ENCODE results near the gene PLA2G2A. TPM values are rescaled to one million over a fixed set of nuclear protein-coding genes. Genes with fewer than 3 reads are reported as not detected.

PLA2G2A gene
- total RNA-seq, 1 donor from 2014 or later, result 128 TPM

DNA sequence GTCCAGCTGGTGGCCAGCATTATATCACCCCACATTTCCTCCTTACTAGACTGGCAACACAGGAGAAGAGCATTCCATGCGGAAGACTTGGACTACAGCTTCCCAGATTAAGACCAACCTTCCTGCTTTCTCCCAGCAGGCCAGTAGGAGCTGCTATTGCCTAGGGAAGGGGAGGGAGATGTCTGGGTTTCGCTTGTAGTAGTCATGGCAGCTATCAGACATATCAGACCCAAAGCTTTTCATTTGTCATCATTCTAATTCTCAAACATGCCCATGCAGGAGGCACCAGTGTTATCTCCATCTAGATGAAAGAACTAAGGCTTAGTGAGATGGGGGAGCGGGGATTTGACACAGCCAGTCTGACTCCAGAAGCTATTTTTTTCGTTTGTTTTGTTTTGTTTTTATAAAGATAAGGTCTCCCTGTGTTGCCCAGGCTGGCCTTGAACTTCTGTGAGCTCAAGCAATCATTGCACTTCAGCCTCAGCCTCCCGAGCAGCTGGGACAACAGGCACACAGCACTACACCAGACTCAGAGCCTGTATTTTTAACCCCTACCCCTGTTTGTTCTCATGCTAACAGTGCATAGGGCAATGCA, 4.5 kb downstream of the PLA2G2A start:
- DNase-seq (ENCODE audit: low spot score) (peak; percentile 55), ATAC-seq (peak; percentile 90)

- ATAC-seq (no peak), DNase-seq (ENCODE audit: low spot score) (no peak)
Observed at GRCh38 chr1:19973616-19974015, 5.8 kb downstream of the PLA2G2A start.

GRCh38 chr1:19971664-19972063, 7.8 kb downstream of the PLA2G2A start:
- no peak for DNase-seq (ENCODE audit: low spot score)
- no peak for ATAC-seq

GRCh38 chr1:19969898-19970660, 9.3 kb downstream of the PLA2G2A start:
- DNase-seq (ENCODE audit: low spot score), result peak; percentile 24
- no peak for ATAC-seq

DNA sequence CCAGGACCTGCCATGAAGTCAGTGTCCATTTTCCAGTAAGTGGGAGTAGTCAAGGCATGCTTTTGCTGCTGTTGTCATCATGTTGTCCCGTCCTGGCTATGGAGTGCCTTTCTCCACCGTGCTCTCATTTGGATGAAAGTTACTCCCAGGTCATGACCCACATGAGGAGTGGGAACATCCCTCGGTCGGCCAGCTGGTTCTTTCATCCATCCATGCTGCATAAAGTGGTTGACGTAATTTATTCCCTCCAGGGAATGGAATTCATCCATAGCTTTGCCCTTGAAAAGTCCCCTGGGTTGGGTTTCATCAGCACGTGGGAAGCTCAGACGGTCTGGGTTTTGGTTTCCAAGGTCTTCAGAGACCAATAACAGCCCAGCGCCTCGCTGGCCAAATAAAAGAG, 11.6 kb downstream of the PLA2G2A start:
- DNase-seq (ENCODE audit: low spot score) (no peak), ATAC-seq (no peak)

GRCh38 chr1:19964542-19964941, 14.9 kb downstream of the PLA2G2A start:
- ATAC-seq, result no peak
- no peak for DNase-seq (ENCODE audit: low spot score)

DNA sequence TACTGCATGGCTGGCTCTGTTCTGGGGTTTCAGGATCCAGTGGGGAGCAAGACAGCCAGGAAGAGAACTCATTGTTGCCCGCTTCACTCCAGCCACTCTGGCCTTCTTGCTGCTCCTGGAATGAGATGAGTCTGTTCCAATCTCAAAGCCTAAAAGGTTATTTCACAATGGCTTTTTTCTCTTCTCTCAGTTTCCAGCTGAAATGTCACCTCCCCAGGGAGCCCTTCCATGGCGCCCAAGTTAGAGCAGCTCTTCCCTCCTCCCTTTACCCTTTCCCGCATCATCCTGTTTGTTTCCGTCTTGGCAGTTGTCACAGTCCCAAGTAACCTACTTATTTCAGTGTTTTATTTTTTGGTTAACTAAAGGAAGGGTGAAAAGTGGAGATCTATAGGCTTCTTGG, 15.8 kb downstream of the PLA2G2A start:
- DNase-seq (ENCODE audit: low spot score), result no peak

DNA sequence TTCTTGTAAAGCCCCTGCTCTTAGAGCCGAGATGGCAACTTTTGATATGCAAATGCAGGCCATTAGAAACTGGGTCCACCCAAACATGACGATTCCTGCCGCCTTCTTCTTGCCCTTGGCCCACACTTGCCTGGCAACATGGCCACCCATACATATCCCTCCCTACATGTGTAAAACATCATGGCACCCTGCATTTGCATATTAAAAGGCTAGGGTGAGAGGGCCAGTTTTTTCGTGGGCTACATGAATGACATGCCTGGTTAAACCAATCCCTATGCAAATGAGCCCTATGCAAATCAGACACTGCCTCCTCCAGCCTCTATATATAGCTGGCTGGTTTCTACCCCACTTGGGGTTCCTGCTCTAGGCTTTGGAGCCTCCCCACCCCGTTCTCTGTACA, 18.8 kb downstream of the PLA2G2A start:
- no peak for DNase-seq (ENCODE audit: low spot score)
- ATAC-seq, result no peak

More for the DNA sequence above, 15.8 kb downstream of the PLA2G2A start:
- no peak for ATAC-seq

GRCh38 chr1:19957779-19958178, 21.6 kb downstream of the PLA2G2A start:
- ATAC-seq (no peak), DNase-seq (ENCODE audit: low spot score) (no peak)

- DNase-seq (ENCODE audit: low spot score), result no peak
Observed at GRCh38 chr1:19955534-19956170, 23.8 kb downstream of the PLA2G2A start.

DNA sequence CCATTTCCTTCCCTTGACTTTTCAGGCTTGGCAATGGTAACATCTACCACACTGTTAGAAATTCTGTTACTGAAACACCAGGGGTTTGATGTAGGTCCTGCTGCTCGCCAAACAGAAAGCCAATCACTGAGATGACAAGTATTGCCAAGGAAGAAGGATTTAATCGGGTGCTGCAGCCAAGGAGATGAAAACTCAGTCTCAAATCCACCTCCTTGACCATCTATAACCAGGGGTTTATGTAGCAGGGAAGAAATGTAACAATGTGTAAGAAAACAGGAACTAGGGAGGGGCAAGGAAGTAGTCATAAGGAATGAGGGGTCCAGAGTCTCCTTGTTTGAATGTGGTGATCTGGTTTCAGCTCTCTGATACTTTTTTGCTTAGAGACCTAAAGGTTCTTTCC, 25.4 kb downstream of the PLA2G2A start:
- ATAC-seq, result no peak
- no peak for DNase-seq (ENCODE audit: low spot score)

More at GRCh38 chr1:19955534-19956170, 23.8 kb downstream of the PLA2G2A start:
- ATAC-seq, result no peak

GRCh38 chr1:19949016-19949415, 30.4 kb downstream of the PLA2G2A start:
- no peak for DNase-seq (ENCODE audit: low spot score)
- no peak for ATAC-seq

DNA sequence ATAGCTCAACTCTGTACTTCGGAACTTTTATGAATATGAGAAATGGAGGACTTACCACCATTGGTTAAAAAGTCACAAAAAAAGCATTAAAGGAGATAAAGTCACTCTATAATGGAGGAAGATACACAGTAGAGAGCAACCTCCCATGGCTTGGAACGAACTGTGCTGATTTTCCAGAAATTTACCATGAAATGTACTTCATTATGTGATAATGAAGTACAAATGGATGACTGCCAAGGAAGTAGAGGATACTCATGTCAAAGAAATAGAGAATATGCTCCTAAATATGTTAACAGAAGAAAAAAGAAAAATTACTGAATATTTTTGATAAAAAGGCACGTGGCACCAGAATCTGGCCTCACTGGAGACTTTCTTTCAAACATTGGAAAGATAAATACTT, 32.4 kb downstream of the PLA2G2A start:
- DNase-seq (ENCODE audit: low spot score) (no peak), ATAC-seq (no peak)

DNA sequence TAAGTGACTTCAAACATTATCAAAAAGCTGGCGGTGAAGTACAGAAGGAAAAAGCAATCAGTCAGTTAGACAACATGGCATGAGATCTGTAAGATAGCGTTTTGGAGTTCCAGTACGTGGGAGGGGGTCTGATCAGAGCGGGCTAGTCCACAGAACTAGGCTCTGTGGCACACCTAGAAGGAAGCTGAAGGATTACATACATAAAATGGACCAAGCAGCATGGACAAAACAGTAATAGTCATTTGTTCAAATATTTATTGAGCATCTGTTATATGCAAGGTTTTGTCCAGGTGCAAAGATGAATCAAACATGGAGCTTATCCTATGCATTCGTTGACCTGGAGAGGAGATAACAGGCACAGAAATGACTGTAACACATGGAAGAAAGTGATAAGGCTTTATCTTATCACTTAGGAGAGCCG, 33.1 kb downstream of the PLA2G2A start:
- no peak for ATAC-seq
- no peak for DNase-seq (ENCODE audit: low spot score)

DNA sequence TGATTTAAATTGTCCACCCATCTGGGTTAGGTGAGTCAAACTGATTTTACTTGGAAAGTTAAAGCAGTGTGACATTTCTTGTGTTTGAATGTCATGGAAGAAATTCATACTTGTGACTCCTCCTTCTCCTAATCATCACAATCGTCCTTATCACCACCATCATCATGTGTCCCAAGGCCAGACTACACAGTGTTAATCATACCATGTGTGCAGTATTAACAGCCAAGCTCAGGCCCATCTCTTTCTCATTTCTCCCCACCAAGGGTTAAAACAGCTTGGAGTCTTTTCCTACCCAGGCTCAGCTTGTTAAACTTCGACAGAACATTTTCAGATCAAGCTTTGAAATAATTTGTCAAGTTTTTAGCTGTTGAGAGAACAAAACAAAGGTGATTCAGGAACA, 33.5 kb downstream of the PLA2G2A start:
- ATAC-seq, result no peak
- no peak for DNase-seq (ENCODE audit: low spot score)

GRCh38 chr1:19942657-19943056, 36.8 kb downstream of the PLA2G2A start:
- no peak for ATAC-seq
- no peak for DNase-seq (ENCODE audit: low spot score)

DNA sequence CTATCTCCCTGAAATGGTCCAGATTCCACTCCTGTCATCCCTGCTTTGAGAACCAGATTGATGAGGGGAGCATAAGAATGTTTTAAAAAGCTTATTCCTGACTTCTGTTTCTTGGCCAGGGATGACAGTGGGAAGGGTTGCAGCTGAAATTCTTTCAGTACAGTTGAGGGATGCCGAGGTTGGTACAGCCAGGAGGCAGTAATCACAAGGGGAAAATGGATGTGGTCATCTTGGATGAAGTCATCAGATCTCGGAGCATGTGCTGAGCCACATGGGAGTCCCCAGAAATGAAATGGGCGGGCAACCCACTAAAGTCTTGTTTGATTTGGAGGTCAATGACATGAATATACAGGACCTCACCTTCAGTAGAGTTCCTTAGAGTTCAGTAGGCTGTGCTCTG, 37.3 kb downstream of the PLA2G2A start:
- no peak for ATAC-seq
- no peak for DNase-seq (ENCODE audit: low spot score)

GRCh38 chr1:19941206-19941568, 38.2 kb downstream of the PLA2G2A start:
- no peak for DNase-seq (ENCODE audit: low spot score)
- ATAC-seq, result no peak

GRCh38 chr1:19940486-19941205, 38.8 kb downstream of the PLA2G2A start:
- DNase-seq (ENCODE audit: low spot score) (no peak), ATAC-seq (no peak)

DNA sequence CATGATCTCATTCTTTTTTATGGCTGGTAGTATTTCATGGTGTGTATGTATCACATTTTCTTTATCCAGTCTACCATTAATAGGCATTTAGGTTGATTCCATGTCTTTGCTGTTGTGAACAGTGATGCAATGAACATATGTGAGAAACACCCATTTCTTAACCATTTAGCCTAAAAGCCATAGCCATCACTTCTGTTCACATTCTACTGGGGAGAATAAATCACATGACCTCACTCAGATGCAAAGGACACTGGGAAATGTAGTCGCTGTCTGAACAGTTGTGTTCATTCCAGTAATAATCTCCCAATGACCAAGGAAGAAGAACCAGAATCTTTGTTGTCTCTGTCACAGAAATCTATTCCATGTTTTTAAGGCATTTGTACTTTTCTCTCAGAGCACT, 40.9 kb downstream of the PLA2G2A start:
- ATAC-seq (no peak), DNase-seq (ENCODE audit: low spot score) (no peak)

- ATAC-seq (peak; percentile 58), DNase-seq (ENCODE audit: low spot score) (no peak)
Observed at GRCh38 chr1:19936061-19936750, 43.2 kb downstream of the PLA2G2A start.
